ENCODE results near the gene RENBP.

Gene RENBP

DNA sequence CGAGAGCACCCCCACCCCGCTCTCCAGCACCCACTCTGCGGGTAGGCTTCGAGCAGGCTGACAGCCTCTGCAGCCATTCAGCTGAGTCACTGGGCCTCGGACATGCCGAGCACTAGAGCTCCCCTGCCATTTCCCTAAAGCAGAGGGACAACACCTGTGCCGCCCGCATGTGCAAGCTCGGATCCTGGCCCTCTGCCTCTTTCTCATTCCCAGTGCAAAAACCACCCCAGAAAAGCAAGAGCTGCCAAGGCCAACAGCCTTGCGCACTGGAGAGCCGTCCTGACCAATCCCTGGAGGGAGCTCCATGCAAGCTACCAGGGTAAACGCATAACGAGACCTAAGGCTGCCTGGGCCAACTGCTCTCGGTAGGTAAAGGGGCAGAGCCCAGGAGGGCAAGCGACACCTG lies 21.8 kb upstream of the RENBP start:
- Mint-ChIP-seq H3K4me3 (peak overlapping the region in 2 of 3 experiments; percentile 41 to 70), H3K36me3 (ENCODE audit: low read depth) (peaks cover 23% of the 10 kb centered on the region), H3K27me3 (ENCODE audit: low read depth) (peaks cover 5% of the 10 kb centered on the region), H3K27ac (peak overlapping the region; percentile 46 to 82 (median 54)), H3K9me3 (no peaks in the 10 kb centered on the region), H3K4me1 (peaks cover 37% of the 10 kb centered on the region)
- TF ChIP-seq, protein P1, sequence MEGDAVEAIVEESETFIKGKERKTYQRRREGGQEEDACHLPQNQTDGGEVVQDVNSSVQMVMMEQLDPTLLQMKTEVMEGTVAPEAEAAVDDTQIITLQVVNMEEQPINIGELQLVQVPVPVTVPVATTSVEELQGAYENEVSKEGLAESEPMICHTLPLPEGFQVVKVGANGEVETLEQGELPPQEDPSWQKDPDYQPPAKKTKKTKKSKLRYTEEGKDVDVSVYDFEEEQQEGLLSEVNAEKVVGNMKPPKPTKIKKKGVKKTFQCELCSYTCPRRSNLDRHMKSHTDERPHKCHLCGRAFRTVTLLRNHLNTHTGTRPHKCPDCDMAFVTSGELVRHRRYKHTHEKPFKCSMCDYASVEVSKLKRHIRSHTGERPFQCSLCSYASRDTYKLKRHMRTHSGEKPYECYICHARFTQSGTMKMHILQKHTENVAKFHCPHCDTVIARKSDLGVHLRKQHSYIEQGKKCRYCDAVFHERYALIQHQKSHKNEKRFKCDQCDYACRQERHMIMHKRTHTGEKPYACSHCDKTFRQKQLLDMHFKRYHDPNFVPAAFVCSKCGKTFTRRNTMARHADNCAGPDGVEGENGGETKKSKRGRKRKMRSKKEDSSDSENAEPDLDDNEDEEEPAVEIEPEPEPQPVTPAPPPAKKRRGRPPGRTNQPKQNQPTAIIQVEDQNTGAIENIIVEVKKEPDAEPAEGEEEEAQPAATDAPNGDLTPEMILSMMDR (IDR thresholded peaks at IDR 0.05; ENCODE audit: unreplicated experiment in 3 of 3), result no peak

DNA sequence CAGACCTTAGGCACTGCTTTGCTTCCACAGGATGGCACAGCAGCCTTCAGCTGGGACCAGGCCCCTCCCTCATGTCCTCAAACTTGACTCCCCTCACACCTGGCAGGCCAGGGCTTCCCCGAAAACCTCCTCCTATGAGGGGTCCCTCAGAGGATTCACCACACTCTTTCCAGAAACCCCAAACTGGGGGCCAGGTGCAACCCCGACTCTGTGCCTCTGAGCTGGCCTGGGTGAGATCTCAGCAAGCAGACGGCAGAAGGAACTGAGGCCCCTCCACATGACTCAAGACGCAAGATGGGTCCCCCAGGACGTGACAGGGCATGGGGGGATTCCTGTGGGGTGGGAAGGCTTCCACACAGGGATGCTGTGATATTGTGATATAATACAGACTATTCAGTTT lies 21.0 kb upstream of the RENBP start:
- peak overlapping the region in 1 of 3 experiments; percentile 20 for H3K27ac Mint-ChIP-seq
- peaks cover 37% of the 10 kb centered on the region for H3K4me1 Mint-ChIP-seq
- no peak overlapping the region for H3K4me3 Mint-ChIP-seq
- TF ChIP-seq, protein P1 (IDR thresholded peaks at IDR 0.05; ENCODE audit: unreplicated experiment in 3 of 3), result no peak
- H3K27me3 Mint-ChIP-seq (ENCODE audit: low read depth), result peaks cover 5% of the 10 kb centered on the region
- H3K36me3 Mint-ChIP-seq (ENCODE audit: low read depth), result peaks cover 32% of the 10 kb centered on the region
- no peaks in the 10 kb centered on the region for H3K9me3 Mint-ChIP-seq

DNA sequence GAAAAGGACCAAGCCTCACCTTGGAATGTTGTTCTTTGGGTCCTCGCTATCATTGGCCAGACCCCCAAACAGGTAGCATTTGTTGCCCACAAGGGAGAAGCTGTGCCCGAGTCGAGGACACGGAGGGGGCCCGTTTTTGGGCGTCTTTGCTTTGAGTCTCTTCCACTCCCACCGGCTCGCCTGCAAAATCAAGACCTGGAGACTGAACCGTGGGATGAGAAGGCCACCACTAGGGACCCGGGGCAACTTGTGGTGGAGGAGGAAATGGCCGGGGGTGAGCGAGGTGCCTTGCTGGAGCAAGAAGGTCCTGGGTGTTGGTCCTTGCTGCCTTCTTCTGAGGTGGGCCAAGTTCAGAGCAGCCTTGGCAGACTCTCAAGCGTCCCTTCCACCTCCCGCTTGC lies 19.7 kb upstream of the RENBP start:
- peaks cover 5% of the 10 kb centered on the region for H3K27me3 Mint-ChIP-seq (ENCODE audit: low read depth)
- H3K36me3 Mint-ChIP-seq (ENCODE audit: low read depth), result peaks cover 39% of the 10 kb centered on the region
- no peak overlapping the region for H3K4me3 Mint-ChIP-seq
- TF ChIP-seq, protein P1 (IDR thresholded peaks at IDR 0.05; ENCODE audit: unreplicated experiment in 3 of 3), result no peak
- H3K27ac Mint-ChIP-seq, result no peak overlapping the region
- H3K4me1 Mint-ChIP-seq, result peaks cover 32% of the 10 kb centered on the region
- no peaks in the 10 kb centered on the region for H3K9me3 Mint-ChIP-seq

GRCh38 chrX:153963546-153963945 lies 19.1 kb upstream of the RENBP start:
- TF ChIP-seq, protein P1 (IDR thresholded peaks at IDR 0.05; ENCODE audit: unreplicated experiment in 3 of 3), result no peak

GRCh38 chrX:153961292-153961691 lies 16.8 kb upstream of the RENBP start:
- Mint-ChIP-seq H3K36me3 (ENCODE audit: low read depth) (peaks cover 44% of the 10 kb centered on the region), H3K27ac (no peak overlapping the region), H3K9me3 (no peaks in the 10 kb centered on the region)

More at GRCh38 chrX:153963546-153963945, 19.1 kb upstream of the RENBP start:
- Mint-ChIP-seq H3K4me1 (peaks cover 27% of the 10 kb centered on the region), H3K9me3 (no peaks in the 10 kb centered on the region), H3K4me3 (no peak overlapping the region), H3K27ac (no peak overlapping the region), H3K36me3 (ENCODE audit: low read depth) (peaks cover 39% of the 10 kb centered on the region), H3K27me3 (ENCODE audit: low read depth) (peaks cover 5% of the 10 kb centered on the region)

GRCh38 chrX:153960786-153961185 lies 16.3 kb upstream of the RENBP start:
- H3K36me3 Mint-ChIP-seq (ENCODE audit: low read depth), result peaks cover 47% of the 10 kb centered on the region
- no peaks in the 10 kb centered on the region for H3K4me1 Mint-ChIP-seq

More at GRCh38 chrX:153961292-153961691, 16.8 kb upstream of the RENBP start:
- Mint-ChIP-seq H3K27me3 (ENCODE audit: low read depth) (no peaks in the 10 kb centered on the region), H3K4me1 (peaks cover 4% of the 10 kb centered on the region), H3K4me3 (no peak overlapping the region)
- TF ChIP-seq, protein P1 (IDR thresholded peaks at IDR 0.05; ENCODE audit: unreplicated experiment in 3 of 3), result no peak

More at GRCh38 chrX:153960786-153961185, 16.3 kb upstream of the RENBP start:
- H3K4me3 Mint-ChIP-seq, result no peak overlapping the region
- H3K27me3 Mint-ChIP-seq (ENCODE audit: low read depth), result no peaks in the 10 kb centered on the region
- no peaks in the 10 kb centered on the region for H3K9me3 Mint-ChIP-seq
- TF ChIP-seq, protein P1 (IDR thresholded peaks at IDR 0.05; ENCODE audit: unreplicated experiment in 3 of 3), result no peak
- no peak overlapping the region for H3K27ac Mint-ChIP-seq

Data from nephron (organoid).